GM12878 (cell line): ENCODE results near the gene KRTAP1-3. TPM values are rescaled to one million over a fixed set of nuclear protein-coding genes. Genes with fewer than 3 reads are reported as not detected.

Experiments
- ATAC-seq: fragments of 200-7000 bp; cut with Tn5 transposase; 3 replicates; pipeline ENCODE4 v1.9.1; 2020; ENCODE audit warnings: mild to moderate bottlenecking, moderate library complexity
- BruUV-seq: library from RNA; stranded (reverse); fragments of 400-500 nt; replicated peaks from 2 replicates; lab custom pipeline; 2021; lab: Mats Ljungman, UMichigan
- CTCF ChIA-PET: fragments of 300-600 bp; sonication (Branson Sonifier 250); formaldehyde crosslinking; extraction: SDS; loops from one replicate; lab custom pipeline; 2021; ENCODE audit warnings: inconsistent platforms; lab: Yijun Ruan, JAX
- POLR2A ChIA-PET: fragments of 350-600 bp; formaldehyde crosslinking; extraction: SDS; loops from one replicate; lab custom pipeline; 2021; ENCODE audit warnings: inconsistent platforms; lab: Charles Lee
- RAD21 ChIA-PET: fragments of 300-600 bp; sonication (Branson Sonifier 250); formaldehyde crosslinking; loops from one replicate; lab custom pipeline; 2023; ENCODE audit warnings: antibody characterized with exemption; ENCODE audit not compliant: unreplicated experiment; lab: Charles Lee
- SMC1A ChIA-PET: fragments of 300-600 bp; sonication (Branson Sonifier 250); formaldehyde crosslinking; loops from one replicate; lab custom pipeline; 2023; ENCODE audit not compliant: unreplicated experiment, uncharacterized antibody; lab: Charles Lee
- DNase-seq: peaks from one replicate; pipeline ENCODE4 v3.0.0-alpha.2; 2011; ENCODE audit warnings: low read depth, low spot score
- FAIRE-seq: peaks from 3 replicates; lab custom pipeline; 2011; peaks lifted over from hg19 to GRCh38; lab: Jason Lieb, UNC
- H2AFZ ChIP-seq: 2 replicates; pipeline ENCODE4 v1.6.0; 2011; ENCODE audit warnings: low read depth, low read length, control low read depth; ENCODE audit not compliant: control insufficient read depth
- H3K27ac ChIP-seq: 2 replicates; pipeline ENCODE4 v1.5.1; 2011; ENCODE audit warnings: control low read depth; ENCODE audit not compliant: control insufficient read depth, insufficient read depth
- H3K27me3 ChIP-seq, 2 experiments: replicated peaks in 1 of 2; 2 replicates each; pipeline versions ENCODE4 v1.6.0 to v1.6.1; 2011; ENCODE audit warnings: low read length in 1 of 2; ENCODE audit not compliant: control insufficient read depth in 2 of 2, insufficient read depth in 2 of 2
- H3K36me3 ChIP-seq, 2 experiments: 2 replicates each; pipeline ENCODE4 v1.5.1; 2011; ENCODE audit warnings: low read length in 1 of 2; ENCODE audit not compliant: control insufficient read depth in 2 of 2, insufficient read depth in 2 of 2
- H3K4me1 ChIP-seq: 2 replicates; pipeline ENCODE4 v1.6.1; 2011; ENCODE audit warnings: mild to moderate bottlenecking, low read length, moderate library complexity, mixed read lengths; ENCODE audit not compliant: control insufficient read depth, insufficient read depth
- H3K4me2 ChIP-seq: 2 replicates; pipeline ENCODE4 v1.6.0; 2011; ENCODE audit warnings: control low read depth; ENCODE audit not compliant: control insufficient read depth, insufficient read depth
- H3K4me3 ChIP-seq: fragments of 200-600 bp; sonication (generic); 2 replicates; pipeline ENCODE4 v1.5.1; 2016
- H3K79me2 ChIP-seq: 2 replicates; pipeline ENCODE4 v1.6.0; 2011; ENCODE audit warnings: low read length; ENCODE audit not compliant: control insufficient read depth, insufficient read depth
- H3K9ac ChIP-seq: 2 replicates; pipeline ENCODE4 v1.8.0; 2011; ENCODE audit warnings: low read length, control low read depth, mixed read lengths; ENCODE audit not compliant: control insufficient read depth, insufficient read depth
- H3K9me3 ChIP-seq: replicated peaks from 3 replicates; pipeline ENCODE4 v1.5.1; 2011; ENCODE audit warnings: mild to moderate bottlenecking, low read length; ENCODE audit not compliant: control insufficient read depth, insufficient read depth
- H4K20me1 ChIP-seq: 2 replicates; pipeline ENCODE4 v1.6.0; 2011; ENCODE audit not compliant: control insufficient read depth, insufficient read depth
- EP300 ChIP-seq, 2 experiments: fragments of 150-350 bp in 1 of 2; IDR thresholded peaks; 2 replicates each; pipeline ENCODE4 v1.6.1; 2011 to 2012; ENCODE audit warnings: low read depth in 2 of 2, low read length in 2 of 2, borderline replicate concordance in 1 of 2, improper control_type of control experiment in 1 of 2, inconsistent platforms in 1 of 2; ENCODE audit not compliant: control insufficient read depth in 1 of 2
- EZH2 ChIP-seq: IDR thresholded peaks from 2 replicates; pipeline ENCODE4 v1.6.1; 2012; ENCODE audit warnings: low read depth, mild to moderate bottlenecking, control low read depth, inconsistent platforms, low read length, borderline replicate concordance; ENCODE audit not compliant: control insufficient read depth
- HCFC1 ChIP-seq: fragments of 150-350 bp; IDR thresholded peaks from 2 replicates; pipeline ENCODE4 v1.6.1; 2014; ENCODE audit warnings: low read length
- NRF1 ChIP-seq: conservative IDR thresholded peaks from 2 replicates; pipeline ENCODE4 v1.6.1; 2011; ENCODE audit warnings: mild to moderate bottlenecking, low read depth, low read length, improper control_type of control experiment
- PAX5 ChIP-seq: IDR thresholded peaks from 2 replicates; pipeline ENCODE4 v1.6.1; 2011; ENCODE audit warnings: low read depth, low read length, borderline replicate concordance
- POLR2AphosphoS5 ChIP-seq: IDR thresholded peaks from 2 replicates; pipeline ENCODE4 v1.6.1; 2011; ENCODE audit warnings: mild to moderate bottlenecking, low read length, inconsistent platforms
- RELA ChIP-seq: fragments of 450-650 bp; IDR thresholded peaks from 2 replicates; pipeline ENCODE4 v1.8.0; 2014; ENCODE audit warnings: borderline replicate concordance; ENCODE audit not compliant: partially characterized antibody
- SMAD1 ChIP-seq: fragments of 450-650 bp; IDR thresholded peaks from 2 replicates; pipeline ENCODE4 v1.6.1; 2018; ENCODE audit warnings: mild to moderate bottlenecking, low read depth; ENCODE audit not compliant: partially characterized antibody
- SRF ChIP-seq, 2 experiments: IDR thresholded peaks; 2 replicates each; pipeline ENCODE4 v1.6.1; 2011; ENCODE audit warnings: low read depth in 2 of 2, low read length in 2 of 2, mild to moderate bottlenecking in 1 of 2, moderate library complexity in 1 of 2
- WGBS: methylation state at CpG from one replicate; pipeline ENCODE4 v1.1.6; 2016; ENCODE audit warnings: low lambda C conversion rate; ENCODE audit not compliant: insufficient replicate concordance, insufficient coverage; ENCODE audit errors: missing lambda C conversion rate; 5-methylcytosine and 5-hydroxymethylcytosine counted together
- in situ Hi-C: fragments of 300-500 bp; cut with MboI; formaldehyde crosslinking; loops from 9 replicates; pipeline ENCODE4 v1.14.3; 2018; ENCODE audit warnings: mixed read lengths
- intact Hi-C: fragments of 100-400 bp; cut with micrococcal nuclease; formaldehyde crosslinking; loops from one replicate; pipeline ENCODE4 v1.14.2; 2022; ENCODE audit not compliant: unreplicated experiment
- polyA plus RNA-seq, 11 experiments: library from polyadenylated mRNA; depleted of rRNA in 4 of 11; unstranded in 6 of 11; stranded (reverse) in 5 of 11; fragments of >200 nt; fragmentation: Nextera tagmentation in 4 of 11; fragmentation: Illumina TruSeq in 1 of 11; extraction: Ambion mirVana in 4 of 11; extraction: Trizol in 1 of 11; gene quantifications; 1 replicate in 1 of 11; 2 replicates in 10 of 11; pipeline versions ENCODE4 v1.2.1 to v1.2.3, GENCODE V29; 2011 to 2016; ENCODE audit warnings: inconsistent platforms in 2 of 11, missing spikeins in 2 of 11, low read depth in 1 of 11
- total RNA-seq, 4 experiments: library from RNA; depleted of rRNA in 3 of 4; stranded (reverse); fragments of >200 nt in 3 of 4; fragmentation: Illumina TruSeq in 1 of 4; extraction: Trizol in 1 of 4; gene quantifications; 2 replicates each; pipeline versions ENCODE4 v1.2.1 to v1.2.3, GENCODE V29; 2013 to 2021
- TF ChIP-seq, protein P1 (sequence below): IDR thresholded peaks from 2 replicates; pipeline ENCODE4 v1.6.1; 2011; ENCODE audit warnings: borderline replicate concordance, low read depth, mild to moderate bottlenecking, moderate library complexity, low read length; ENCODE audit not compliant: insufficient read depth, poor library complexity, severe bottlenecking

KRTAP1-3 gene
- total and polyA plus RNA-seq, 10 of the 15 experiments (the other 5 are each of a cell fraction or from before 2014, with no cell fraction given): not detected

DNA sequence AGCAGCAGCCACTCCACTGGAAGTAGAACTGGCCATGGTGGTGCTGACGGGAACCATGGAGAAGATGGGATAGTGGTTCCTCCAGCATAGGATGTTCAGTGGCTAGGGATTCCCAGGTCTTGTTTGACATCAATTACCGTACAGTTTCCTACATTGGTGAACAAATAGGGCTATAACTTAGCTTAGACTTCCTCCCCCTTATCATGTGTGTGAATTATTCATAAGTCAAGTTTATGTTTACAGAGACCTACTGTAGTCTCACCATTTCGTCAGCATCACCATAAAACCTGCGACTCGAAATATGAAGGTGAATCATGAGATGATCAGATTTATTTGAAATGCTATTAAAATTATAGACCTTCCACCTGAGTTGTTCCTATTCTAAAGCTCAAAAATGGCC is 24.1 kb upstream of the KRTAP1-3 start:
- CTCF ChIA-PET: no interaction called here
- Histone ChIP-seq H3K27ac (no peak overlapping the region), H3K4me2 (no peak overlapping the region)
- TF ChIP-seq NRF1: no peak
- no peak for TF ChIP-seq EP300 (IDR thresholded peaks at IDR 0.05; ENCODE audit: borderline replicate concordance in 1 of 2, control insufficient read depth in 1 of 2, low read depth in 2 of 2, low read length in 2 of 2)
- TF ChIP-seq SRF (IDR thresholded peaks at IDR 0.05; ENCODE audit: low read depth in 2 of 2, low read length in 2 of 2): no peak
- TF ChIP-seq RELA: no peak
- TF ChIP-seq POLR2AphosphoS5: no peak
- TF ChIP-seq HCFC1: no peak
- no peak for TF ChIP-seq EZH2
- no peak for TF ChIP-seq SMAD1
- TF ChIP-seq, protein P1, sequence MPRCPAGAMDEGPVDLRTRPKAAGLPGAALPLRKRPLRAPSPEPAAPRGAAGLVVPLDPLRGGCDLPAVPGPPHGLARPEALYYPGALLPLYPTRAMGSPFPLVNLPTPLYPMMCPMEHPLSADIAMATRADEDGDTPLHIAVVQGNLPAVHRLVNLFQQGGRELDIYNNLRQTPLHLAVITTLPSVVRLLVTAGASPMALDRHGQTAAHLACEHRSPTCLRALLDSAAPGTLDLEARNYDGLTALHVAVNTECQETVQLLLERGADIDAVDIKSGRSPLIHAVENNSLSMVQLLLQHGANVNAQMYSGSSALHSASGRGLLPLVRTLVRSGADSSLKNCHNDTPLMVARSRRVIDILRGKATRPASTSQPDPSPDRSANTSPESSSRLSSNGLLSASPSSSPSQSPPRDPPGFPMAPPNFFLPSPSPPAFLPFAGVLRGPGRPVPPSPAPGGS: no peak
- TF ChIP-seq PAX5: no peak
- TF ChIP-seq, all 136 proteins: peak for 0
- H2AFZ ChIP-seq: no peak overlapping the region
- H4K20me1 ChIP-seq: no peaks in the 10 kb centered on the region
- no TSS peak for BruUV-seq
- ChIA-PET SMC1A (interaction anchor here (0.6 kb wide), 1 partner anchor 386 kb away, joined by 3 read pairs; no protein-coding TSS in a partner anchor), POLR2A (no interaction called here), RAD21 (no interaction called here)
- in situ Hi-C loops: no loop called here
- H3K4me3 ChIP-seq: no peak overlapping the region
- DNase-seq: no peak
- intact Hi-C loops: no loop called here
- no peaks in the 10 kb centered on the region for H3K36me3 ChIP-seq
- no peak overlapping the region for H3K9ac ChIP-seq
- FAIRE-seq: no peak
- WGBS: 17% methylated on average over 5 of the region's 5 CpGs
- H3K79me2 ChIP-seq: no peaks in the 10 kb centered on the region
- no peaks in the 10 kb centered on the region for H3K27me3 ChIP-seq
- H3K4me1 ChIP-seq: no peaks in the 10 kb centered on the region
- H3K9me3 ChIP-seq: no peaks in the 10 kb centered on the region
- ATAC-seq: no peak
